ENCODE results near the gene APOL4.

APOL4 gene

DNA sequence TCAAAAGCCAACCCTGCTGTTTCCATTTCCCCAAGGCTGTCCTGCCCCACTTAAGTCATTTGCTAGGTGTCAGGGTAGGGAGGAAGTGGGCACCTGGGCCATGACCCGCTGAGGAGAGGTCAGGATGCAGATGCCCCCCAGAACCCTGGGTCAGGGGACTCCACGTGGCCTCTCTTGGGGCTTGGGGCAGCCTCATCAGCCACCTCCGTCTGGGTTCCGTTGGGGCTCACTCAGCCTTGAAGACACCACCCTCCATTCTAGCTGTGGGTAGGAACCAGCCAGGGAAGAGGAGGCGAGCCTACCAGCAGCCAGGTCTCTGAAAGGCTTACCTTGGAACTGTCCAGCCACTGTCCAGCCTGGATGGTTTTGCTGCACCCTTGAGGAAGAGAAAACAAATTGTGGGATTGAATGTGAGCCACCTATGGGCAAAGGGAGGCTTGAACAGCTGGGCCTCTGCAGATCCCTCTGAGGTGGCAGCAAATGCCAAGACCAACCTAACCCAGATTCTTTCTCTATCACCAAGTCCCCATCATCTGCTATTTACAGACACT is 2.5 kb downstream of the APOL4 start:
- Histone ChIP-seq H3K36me3 (replicated peaks) (no peaks in the 10 kb centered on the region), H3K27me3 (replicated peaks) (no peaks in the 10 kb centered on the region), H3K4me3 (ENCODE audit: low read depth, low read length) (no peak overlapping the region), H3K27ac (no peak overlapping the region)
- TF ChIP-seq, protein P1, sequence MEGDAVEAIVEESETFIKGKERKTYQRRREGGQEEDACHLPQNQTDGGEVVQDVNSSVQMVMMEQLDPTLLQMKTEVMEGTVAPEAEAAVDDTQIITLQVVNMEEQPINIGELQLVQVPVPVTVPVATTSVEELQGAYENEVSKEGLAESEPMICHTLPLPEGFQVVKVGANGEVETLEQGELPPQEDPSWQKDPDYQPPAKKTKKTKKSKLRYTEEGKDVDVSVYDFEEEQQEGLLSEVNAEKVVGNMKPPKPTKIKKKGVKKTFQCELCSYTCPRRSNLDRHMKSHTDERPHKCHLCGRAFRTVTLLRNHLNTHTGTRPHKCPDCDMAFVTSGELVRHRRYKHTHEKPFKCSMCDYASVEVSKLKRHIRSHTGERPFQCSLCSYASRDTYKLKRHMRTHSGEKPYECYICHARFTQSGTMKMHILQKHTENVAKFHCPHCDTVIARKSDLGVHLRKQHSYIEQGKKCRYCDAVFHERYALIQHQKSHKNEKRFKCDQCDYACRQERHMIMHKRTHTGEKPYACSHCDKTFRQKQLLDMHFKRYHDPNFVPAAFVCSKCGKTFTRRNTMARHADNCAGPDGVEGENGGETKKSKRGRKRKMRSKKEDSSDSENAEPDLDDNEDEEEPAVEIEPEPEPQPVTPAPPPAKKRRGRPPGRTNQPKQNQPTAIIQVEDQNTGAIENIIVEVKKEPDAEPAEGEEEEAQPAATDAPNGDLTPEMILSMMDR (IDR thresholded peaks at IDR 0.05; ENCODE audit: low read depth, low read length, missing control alignments) = no peak
- in situ Hi-C loops (cut with HindIII; ENCODE audit: low pct_ligation_motif_present, low sequenced_read_pairs) = no loop called here
- no peak for DNase-seq

GRCh38 chr22:36198536-36198935 is 3.1 kb downstream of the APOL4 start:
- Histone ChIP-seq H3K27me3 (replicated peaks) (no peaks in the 10 kb centered on the region), H3K27ac (no peak overlapping the region), H3K36me3 (replicated peaks) (no peaks in the 10 kb centered on the region), H3K4me3 (ENCODE audit: low read depth, low read length) (no peak overlapping the region)
- DNase-seq = no peak
- TF ChIP-seq, protein P1 (IDR thresholded peaks at IDR 0.05; ENCODE audit: low read depth, low read length, missing control alignments) = no peak
- in situ Hi-C loops (cut with HindIII; ENCODE audit: low pct_ligation_motif_present, low sequenced_read_pairs) = no loop called here

- no peak overlapping the region for H3K27ac ChIP-seq
- TF ChIP-seq, protein P1 (IDR thresholded peaks at IDR 0.05; ENCODE audit: low read depth, low read length, missing control alignments) = no peak
- no peak overlapping the region for H3K4me3 ChIP-seq (ENCODE audit: low read depth, low read length)
- H3K27me3 ChIP-seq (replicated peaks) = no peaks in the 10 kb centered on the region
- H3K36me3 ChIP-seq (replicated peaks) = no peaks in the 10 kb centered on the region
- DNase-seq = no peak
- in situ Hi-C loops (cut with HindIII; ENCODE audit: low pct_ligation_motif_present, low sequenced_read_pairs) = no loop called here
Measured at GRCh38 chr22:36197514-36198146, 4.0 kb downstream of the APOL4 start.

GRCh38 chr22:36197065-36197440 is 4.6 kb downstream of the APOL4 start:
- Histone ChIP-seq H3K4me3 (ENCODE audit: low read depth, low read length) (no peak overlapping the region), H3K27me3 (replicated peaks) (no peaks in the 10 kb centered on the region), H3K27ac (no peak overlapping the region), H3K36me3 (replicated peaks) (no peaks in the 10 kb centered on the region)
- TF ChIP-seq, protein P1 (IDR thresholded peaks at IDR 0.05; ENCODE audit: low read depth, low read length, missing control alignments) = no peak
- peak; percentile 22 for DNase-seq
- in situ Hi-C loops (cut with HindIII; ENCODE audit: low pct_ligation_motif_present, low sequenced_read_pairs) = no loop called here

DNA sequence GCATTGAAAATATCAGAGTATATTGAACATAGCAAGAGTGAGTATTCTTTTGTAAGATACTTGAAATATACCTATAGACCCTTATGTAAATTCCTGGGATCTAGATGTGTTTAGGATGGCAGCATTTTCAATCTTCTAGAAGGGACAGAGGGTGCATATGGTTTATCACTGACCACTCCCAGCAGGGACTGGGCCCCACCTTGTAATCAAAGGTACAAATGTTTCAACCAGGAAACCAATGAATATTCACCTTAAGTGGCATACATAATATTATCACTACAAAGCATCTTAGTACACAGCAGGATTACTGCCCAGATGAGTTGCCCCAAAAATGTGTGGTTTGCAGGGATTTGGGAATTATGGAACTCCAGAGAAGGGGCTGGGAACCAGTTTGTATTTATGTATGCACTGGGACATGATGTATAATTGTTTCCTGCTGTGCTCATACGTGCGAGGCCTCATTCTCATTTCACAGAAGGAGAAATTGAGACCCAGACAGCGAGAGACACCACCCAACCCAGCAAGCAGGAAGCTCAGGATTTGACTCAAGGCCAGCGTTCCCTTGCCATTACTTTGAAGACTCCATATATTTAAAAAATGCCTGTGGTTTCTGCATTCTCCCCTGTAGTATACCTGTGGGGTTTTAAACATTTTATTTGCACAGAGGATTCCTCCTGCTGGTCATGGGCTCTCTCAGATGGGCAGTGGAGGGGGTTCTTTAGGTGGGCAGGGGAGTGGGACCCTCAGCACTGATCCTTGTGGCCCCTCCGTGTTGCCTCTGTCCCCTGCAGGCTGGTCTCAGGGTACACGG is 5.2 kb downstream of the APOL4 start:
- TF ChIP-seq, protein P1 (IDR thresholded peaks at IDR 0.05; ENCODE audit: low read depth, low read length, missing control alignments) = no peak
- Histone ChIP-seq H3K4me3 (ENCODE audit: low read depth, low read length) (no peak overlapping the region), H3K27me3 (replicated peaks) (no peaks in the 10 kb centered on the region), H3K27ac (no peak overlapping the region), H3K36me3 (replicated peaks) (no peaks in the 10 kb centered on the region)
- in situ Hi-C loops (cut with HindIII; ENCODE audit: low pct_ligation_motif_present, low sequenced_read_pairs) = no loop called here
- no peak for DNase-seq

Data from brain microvascular endothelial cell (primary cell).